GM18907 (cell line): ENCODE data around the gene ZNF597.
A peak's percentile ranks its signal among the peaks of the same experiment; 100 is the strongest.

Experiments
- ATAC-seq: cut with Tn5 transposase; IDR thresholded peaks from one replicate; pipeline ENCODE4 v1.9.1; 2021; ENCODE audit warnings: mild to moderate bottlenecking, moderate library complexity; ENCODE audit not compliant: unreplicated experiment

Gene ZNF597

GRCh38 chr16:3443108-3444031, at the start of gene ZNF597, which contains the start of gene NAA60:
Gene ZNF597 (minus strand): TSS chr16:3443504. CDS start chr16:3443153, 351 bp downstream.
Gene NAA60 (plus strand): TSS chr16:3443680. CDS start chr16:3476228, 32,548 bp downstream.
- ATAC-seq: peak; percentile 91

GRCh38 chr16:3492356-3492755, 49.1 kb upstream of the ZNF597 start:
- no peak for ATAC-seq

- no peak for ATAC-seq
These were observed 47.8 kb upstream of the ZNF597 start for GRCh38 chr16:3490911-3491629.

- ATAC-seq: no peak
These were observed 45.5 kb upstream of the ZNF597 start for GRCh38 chr16:3488801-3489200.

- ATAC-seq: no peak
These were observed 44.5 kb upstream of the ZNF597 start for GRCh38 chr16:3487521-3488410.

GRCh38 chr16:3486506-3487215, 43.4 kb upstream of the ZNF597 start:
- no peak for ATAC-seq

GRCh38 chr16:3485821-3486505, 42.7 kb upstream of the ZNF597 start:
- no peak for ATAC-seq

GRCh38 chr16:3485097-3485745, 41.9 kb upstream of the ZNF597 start:
- ATAC-seq: no peak

- ATAC-seq: no peak
These were observed 41.2 kb upstream of the ZNF597 start for GRCh38 chr16:3484318-3485096.

- ATAC-seq: no peak
These were observed 39.4 kb upstream of the ZNF597 start for GRCh38 chr16:3482659-3483241.

GRCh38 chr16:3481696-3482658, 38.7 kb upstream of the ZNF597 start:
- no peak for ATAC-seq

GRCh38 chr16:3480901-3481695, 37.8 kb upstream of the ZNF597 start:
- ATAC-seq: no peak

GRCh38 chr16:3479654-3480216, 36.4 kb upstream of the ZNF597 start:
- ATAC-seq: no peak

GRCh38 chr16:3478242-3478925, 35.1 kb upstream of the ZNF597 start:
- ATAC-seq: no peak

- no peak for ATAC-seq
These were observed 33.1 kb upstream of the ZNF597 start for GRCh38 chr16:3476409-3476808.
